ENCODE results near the gene SLC4A2. TPM values are rescaled to one million over a fixed set of nuclear protein-coding genes. Genes with fewer than 3 reads are reported as not detected.

SLC4A2 gene
- total and polyA plus RNA-seq, 8 donors, result 81.7 to 205 (median 104) TPM

DNA sequence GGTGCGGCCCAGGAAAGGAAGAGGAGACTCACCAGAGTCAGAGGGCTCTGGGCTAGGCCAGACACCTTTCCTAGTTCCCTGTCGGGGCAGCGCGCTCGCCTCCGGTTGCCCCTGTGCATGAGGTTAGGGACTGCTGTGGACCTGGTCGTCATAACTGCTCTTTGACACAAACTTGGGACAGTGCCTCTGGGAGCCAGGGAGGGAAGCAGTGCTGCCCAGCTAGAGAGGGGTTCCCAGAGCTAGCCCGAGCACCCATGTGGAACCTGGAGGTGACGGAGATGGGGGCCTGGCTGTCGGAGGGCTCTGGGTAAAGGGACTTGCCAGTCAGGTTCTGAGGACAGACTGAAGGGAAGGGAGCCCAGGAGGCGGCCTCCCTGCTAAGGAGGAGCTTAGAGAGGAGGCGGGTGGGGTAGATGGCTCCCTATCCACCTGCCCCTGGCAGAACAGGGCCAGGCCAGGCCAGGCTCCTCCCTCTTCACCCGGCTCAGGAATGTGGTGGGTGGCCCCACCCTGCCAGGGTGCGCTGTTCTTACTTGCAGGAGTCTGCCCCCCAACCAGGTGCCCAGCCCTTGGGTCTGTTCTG is 56.5 kb downstream of the SLC4A2 start:
- TF ChIP-seq, protein P1, sequence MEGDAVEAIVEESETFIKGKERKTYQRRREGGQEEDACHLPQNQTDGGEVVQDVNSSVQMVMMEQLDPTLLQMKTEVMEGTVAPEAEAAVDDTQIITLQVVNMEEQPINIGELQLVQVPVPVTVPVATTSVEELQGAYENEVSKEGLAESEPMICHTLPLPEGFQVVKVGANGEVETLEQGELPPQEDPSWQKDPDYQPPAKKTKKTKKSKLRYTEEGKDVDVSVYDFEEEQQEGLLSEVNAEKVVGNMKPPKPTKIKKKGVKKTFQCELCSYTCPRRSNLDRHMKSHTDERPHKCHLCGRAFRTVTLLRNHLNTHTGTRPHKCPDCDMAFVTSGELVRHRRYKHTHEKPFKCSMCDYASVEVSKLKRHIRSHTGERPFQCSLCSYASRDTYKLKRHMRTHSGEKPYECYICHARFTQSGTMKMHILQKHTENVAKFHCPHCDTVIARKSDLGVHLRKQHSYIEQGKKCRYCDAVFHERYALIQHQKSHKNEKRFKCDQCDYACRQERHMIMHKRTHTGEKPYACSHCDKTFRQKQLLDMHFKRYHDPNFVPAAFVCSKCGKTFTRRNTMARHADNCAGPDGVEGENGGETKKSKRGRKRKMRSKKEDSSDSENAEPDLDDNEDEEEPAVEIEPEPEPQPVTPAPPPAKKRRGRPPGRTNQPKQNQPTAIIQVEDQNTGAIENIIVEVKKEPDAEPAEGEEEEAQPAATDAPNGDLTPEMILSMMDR (IDR thresholded peaks at IDR 0.05), result no peak
- DNase-seq, result peak in 3 of 4 donors; percentile 80 to 92 (median 89)
- Histone ChIP-seq H3K27me3 (peaks cover 0 to 5% of the 10 kb centered on the region in 2 donors), H3K4me1 (peaks cover 0 to 32% of the 10 kb centered on the region in 2 donors), H3K27ac (peak overlapping the region; percentile 37 to 50), H3K36me3 (peaks cover 0 to 43% of the 10 kb centered on the region in 2 donors), H3K4me3 (peak overlapping the region; percentile 19 to 40), H3K9me3 (no peaks in the 10 kb centered on the region)
- ATAC-seq, result peak; percentile 85
- intact Hi-C loops (cut with DNase I), result loop anchor here in 1 of 2 donors (10.0 kb wide), 1 partner anchor 221 kb away; no protein-coding TSS in a partner anchor

DNA sequence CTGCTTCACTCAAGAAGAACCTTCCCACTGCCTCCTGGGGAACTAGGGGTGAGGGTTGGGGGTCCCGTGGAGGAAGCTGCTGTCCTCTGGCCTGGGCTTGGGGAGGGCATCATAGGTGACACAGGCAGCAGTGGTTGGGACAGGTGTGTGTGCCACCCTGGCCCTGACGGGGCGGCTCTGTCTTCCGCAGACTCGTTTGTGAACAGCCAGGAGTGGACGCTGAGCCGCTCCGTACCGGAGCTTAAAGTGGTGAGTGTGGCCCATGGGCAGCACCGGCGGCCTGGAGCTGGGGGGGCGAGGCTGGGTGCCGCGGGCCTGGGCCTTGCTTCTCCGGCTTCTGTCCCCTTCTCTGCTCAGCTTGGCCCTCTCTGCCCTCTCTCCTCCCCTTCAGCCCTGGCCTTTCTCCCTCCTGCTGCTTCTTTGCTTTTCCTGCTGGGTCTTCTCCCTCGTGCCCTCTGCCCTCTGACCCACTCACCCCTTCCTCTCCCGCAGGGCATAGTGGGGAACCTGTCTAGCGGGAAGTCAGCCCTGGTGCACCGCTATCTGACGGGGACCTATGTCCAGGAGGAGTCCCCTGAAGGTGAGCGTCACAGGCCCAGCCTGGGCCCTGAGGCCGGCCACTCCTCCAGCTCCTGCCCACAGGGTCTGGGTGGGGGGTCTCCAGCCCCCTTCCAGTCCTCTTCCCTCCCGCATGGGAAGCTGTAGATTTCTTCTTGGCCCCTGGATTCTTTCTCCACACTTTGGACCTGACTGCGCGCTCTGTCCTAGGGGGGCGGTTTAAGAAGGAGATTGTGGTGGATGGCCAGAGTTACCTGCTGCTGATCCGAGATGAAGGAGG is 57.4 kb downstream of the SLC4A2 start:
- peak overlapping the region; percentile 18 to 40 for H3K4me3 ChIP-seq

DNA sequence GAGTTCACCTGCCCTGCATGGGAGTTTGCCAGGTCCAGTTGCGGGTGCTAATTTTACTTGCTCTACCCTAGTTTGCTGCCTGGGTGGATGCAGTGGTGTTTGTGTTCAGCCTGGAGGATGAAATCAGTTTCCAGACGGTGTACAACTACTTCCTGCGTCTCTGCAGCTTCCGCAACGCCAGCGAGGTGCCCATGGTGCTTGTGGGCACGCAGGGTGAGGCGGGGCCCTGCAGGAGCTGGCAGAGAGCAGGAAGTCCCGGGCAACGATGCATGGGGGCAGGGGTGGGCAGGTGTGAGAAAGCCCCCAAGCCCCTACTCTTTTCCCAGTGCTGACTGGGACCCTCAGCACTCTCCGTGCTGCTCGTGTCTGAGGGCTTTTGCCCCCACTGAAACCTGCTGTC is 58.2 kb downstream of the SLC4A2 start:
- no peak overlapping the region for H3K27ac ChIP-seq
- no peaks in the 10 kb centered on the region for H3K9me3 ChIP-seq
- peaks cover 0 to 25% of the 10 kb centered on the region in 2 donors for H3K4me1 ChIP-seq
- ATAC-seq, result no peak
- DNase-seq, result peak in 1 of 4 donors; percentile 73
- TF ChIP-seq, protein P1 (IDR thresholded peaks at IDR 0.05), result no peak
- intact Hi-C loops (cut with DNase I), result loop anchor here in 1 of 2 donors (10.0 kb wide), 1 partner anchor 223 kb away; no protein-coding TSS in a partner anchor
- H3K27me3 ChIP-seq, result peaks cover 0 to 5% of the 10 kb centered on the region in 2 donors
- peak overlapping the region in 1 of 2 donors; percentile 40 for H3K4me3 ChIP-seq
- peaks cover 0 to 59% of the 10 kb centered on the region in 2 donors for H3K36me3 ChIP-seq

More for the DNA sequence above, 57.4 kb downstream of the SLC4A2 start:
- Histone ChIP-seq H3K4me1 (peaks cover 0 to 25% of the 10 kb centered on the region in 2 donors), H3K9me3 (no peaks in the 10 kb centered on the region), H3K36me3 (peaks cover 0 to 52% of the 10 kb centered on the region in 2 donors), H3K27ac (peak overlapping the region; percentile 18 to 50), H3K27me3 (peaks cover 0 to 5% of the 10 kb centered on the region in 2 donors)
- ATAC-seq (peak; percentile 28), DNase-seq (peak in 1 of 4 donors; percentile 81)
- TF ChIP-seq, protein P1 (IDR thresholded peaks at IDR 0.05), result no peak
- intact Hi-C loops (cut with DNase I), result loop anchor here in 1 of 2 donors (10.0 kb wide), 1 partner anchor 222 kb away; no protein-coding TSS in a partner anchor

GRCh38 chr7:151118108-151119054 is 59.0 kb downstream of the SLC4A2 start:
- Histone ChIP-seq H3K36me3 (peaks cover 0 to 68% of the 10 kb centered on the region in 2 donors), H3K9me3 (no peaks in the 10 kb centered on the region), H3K4me1 (peaks cover 0 to 21% of the 10 kb centered on the region in 2 donors), H3K27me3 (peaks cover 0 to 5% of the 10 kb centered on the region in 2 donors), H3K4me3 (no peak overlapping the region), H3K27ac (no peak overlapping the region)
- DNase-seq, result peak in 1 of 4 donors; percentile 63
- TF ChIP-seq, protein P1 (IDR thresholded peaks at IDR 0.05), result no peak
- no peak for ATAC-seq
- intact Hi-C loops (cut with DNase I), result loop anchor here in 1 of 2 donors (10.0 kb wide), 1 partner anchor 224 kb away; no protein-coding TSS in a partner anchor
